GM21381 (cell line): Measurements from ENCODE around the gene ADAMTSL3.
"Not testable (repeated sequence)": the region's sequence is repeated elsewhere in the genome, so short reads cannot be mapped to it uniquely, and the experiment has no call there.

Experiments
- ATAC-seq: cut with Tn5 transposase; IDR thresholded peaks from one replicate; pipeline ENCODE4 v1.9.1; 2021; ENCODE audit warnings: mild to moderate bottlenecking, moderate library complexity; ENCODE audit not compliant: unreplicated experiment

ADAMTSL3 gene

DNA sequence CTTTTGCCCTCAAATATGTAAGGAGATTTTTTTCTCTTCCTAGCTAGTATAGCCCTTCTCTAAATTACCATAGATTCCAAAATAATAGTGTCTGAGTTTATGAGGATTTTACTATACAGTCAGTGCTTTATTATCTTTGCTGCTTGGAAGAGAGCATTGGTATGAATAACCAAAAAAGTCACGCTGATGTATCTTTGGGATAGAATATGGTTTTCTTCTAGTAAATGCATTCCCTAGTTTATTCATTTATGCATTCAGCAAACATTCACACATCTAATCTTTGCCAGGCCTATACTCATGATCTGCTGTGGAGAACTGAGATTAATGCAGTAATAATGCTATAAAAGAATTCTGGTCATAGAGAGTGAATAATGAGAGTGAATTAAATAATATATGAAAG, 356.3 kb downstream of the ADAMTSL3 start:
- ATAC-seq = no peak

DNA sequence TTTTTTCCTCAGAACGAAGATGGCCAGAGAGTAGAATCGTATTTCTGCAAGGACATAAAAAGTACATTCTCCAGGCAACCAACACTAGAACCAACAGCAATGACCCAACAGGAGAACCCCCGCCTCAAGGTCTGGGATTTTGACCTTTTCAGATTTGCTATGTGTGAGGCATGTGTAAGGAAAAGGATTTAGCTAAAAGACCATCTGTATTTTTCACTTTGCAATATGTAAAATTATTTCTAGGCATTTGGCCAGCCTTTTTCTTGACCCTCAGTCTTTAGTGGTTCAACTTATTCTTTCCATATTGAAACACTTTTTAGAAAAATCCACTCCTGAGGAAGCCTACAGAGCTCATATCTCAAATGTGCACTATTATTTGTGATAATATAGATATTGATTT, 362.4 kb downstream of the ADAMTSL3 start:
- ATAC-seq = no peak

DNA sequence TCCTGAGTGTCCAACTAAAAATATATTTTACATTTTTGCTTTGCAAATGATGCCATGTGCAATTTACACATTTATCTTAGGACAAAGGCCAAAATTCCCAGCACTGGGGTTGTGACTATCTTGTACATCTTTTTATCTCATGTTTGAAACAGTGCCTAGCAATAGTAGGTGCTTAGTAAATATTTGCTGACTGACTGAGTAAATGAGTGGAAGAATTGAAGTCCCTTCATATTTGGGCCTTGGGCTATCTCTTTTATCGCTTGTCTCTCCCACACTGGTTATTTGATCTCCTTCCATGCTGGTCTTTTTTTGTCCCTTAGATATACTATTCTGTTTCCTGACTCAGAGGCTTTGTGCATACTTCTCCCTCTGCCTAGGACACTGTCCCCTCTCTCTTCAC, 368.6 kb downstream of the ADAMTSL3 start:
- ATAC-seq = no peak

DNA sequence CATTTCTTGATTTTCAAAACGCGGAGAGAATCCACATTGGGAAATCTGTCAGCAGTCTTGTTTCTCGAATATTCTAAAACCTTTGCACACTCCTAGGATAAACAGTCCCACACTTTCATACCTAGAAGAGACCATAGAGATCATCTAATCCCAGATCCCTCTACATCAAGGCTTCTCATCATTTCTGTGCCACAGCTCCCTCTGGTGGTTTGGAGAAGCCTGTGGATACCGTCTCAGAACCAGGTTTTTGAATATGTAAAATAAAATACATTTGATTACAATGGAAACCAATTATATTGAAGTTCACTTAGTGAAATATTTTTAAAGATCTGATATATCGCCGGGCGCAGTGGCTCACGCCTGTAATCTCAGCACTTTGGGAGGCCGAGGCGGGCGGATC, 369.7 kb downstream of the ADAMTSL3 start:
- no peak for ATAC-seq

DNA sequence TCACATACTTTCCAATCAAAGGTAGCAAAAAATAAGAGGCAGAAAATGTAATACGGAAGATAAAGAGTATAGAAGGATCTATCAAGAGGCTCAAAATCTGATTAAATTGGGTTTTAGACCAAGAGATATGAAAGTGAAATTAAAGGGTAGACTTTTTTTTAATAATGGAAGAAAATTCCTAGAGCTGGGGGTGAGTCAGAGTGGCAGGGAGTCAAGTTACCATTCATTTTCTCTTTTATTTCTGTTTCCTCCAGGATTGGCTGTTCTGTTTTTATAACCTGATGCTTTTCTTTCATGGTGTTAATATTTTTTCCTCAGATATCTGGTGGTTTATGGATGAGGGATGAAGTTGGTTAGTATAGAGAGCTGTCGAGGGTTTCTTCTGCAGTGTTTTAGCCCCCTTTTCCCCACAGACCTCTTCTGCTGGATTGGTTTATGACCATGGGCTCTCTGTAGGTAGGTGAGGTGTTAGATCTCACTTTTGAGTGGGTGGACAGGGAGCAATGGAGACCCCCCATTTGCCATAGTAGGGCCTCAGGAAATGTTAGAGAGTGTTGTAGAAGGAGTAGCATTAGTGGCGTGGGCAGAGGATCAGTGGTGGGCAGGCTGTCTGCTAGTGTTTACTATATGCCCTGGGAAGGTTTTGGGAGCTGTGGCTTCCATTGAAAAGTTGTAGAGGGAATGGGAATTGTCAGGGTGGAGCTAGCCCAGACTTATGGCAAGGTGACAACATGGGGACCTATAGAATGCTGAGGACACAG, 380.1 kb downstream of the ADAMTSL3 start:
- ATAC-seq = no peak

DNA sequence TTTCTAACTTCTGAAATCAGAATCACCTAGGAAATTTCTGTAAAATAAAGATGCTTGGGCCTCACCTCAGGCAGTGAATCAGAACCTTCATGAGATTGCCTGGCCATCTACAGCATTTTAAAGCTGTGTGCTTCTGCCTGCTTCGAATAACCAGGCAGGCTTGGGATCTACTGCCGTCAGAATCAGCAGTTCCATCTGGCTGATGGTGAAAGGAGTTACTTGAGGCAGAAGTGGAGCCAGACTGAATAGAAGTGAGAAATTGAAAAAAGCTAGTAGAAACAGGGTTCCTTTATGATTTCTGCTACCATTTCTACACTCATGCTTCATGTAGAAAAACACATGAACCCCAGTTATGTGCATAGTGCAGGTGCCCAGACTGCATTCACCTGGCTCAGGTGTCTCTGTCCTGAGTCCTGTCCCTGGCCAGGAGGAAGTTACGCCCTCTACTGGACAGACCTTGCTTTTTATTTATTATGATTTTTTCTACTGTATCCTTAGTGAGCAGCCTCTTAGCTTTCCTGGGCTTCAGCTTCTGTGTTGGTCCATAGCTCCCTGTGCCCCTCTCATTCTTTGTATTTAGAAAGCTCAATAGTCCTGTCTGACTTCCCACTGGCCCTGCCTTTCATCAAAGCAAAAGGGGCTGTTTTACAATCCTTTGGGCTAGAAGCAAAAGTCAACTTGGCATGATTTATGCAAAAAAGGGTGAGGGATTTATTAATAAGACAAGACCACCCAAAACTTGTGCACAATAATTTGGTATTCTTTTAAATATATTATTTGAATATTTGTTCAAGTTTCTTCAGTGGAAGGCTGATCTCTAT, 380.9 kb downstream of the ADAMTSL3 start:
- ATAC-seq = no peak

DNA sequence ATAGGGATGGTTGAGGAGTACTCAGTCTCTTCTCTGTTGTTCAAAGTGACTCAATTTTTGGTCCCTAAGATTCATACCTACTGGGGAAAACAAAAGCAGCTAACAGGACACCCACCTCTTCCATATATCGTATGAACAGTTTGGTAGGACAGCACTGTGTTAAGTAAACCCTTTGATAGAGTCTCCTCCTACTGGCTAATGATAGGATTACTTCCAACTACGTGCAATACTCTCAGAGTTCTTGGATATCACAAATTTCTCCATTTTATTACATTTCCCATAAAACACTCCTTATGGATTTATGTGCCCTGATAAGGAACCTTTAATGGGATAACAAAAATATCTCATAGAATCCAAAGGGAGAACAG, 381.5 kb downstream of the ADAMTSL3 start:
- ATAC-seq = no peak

DNA sequence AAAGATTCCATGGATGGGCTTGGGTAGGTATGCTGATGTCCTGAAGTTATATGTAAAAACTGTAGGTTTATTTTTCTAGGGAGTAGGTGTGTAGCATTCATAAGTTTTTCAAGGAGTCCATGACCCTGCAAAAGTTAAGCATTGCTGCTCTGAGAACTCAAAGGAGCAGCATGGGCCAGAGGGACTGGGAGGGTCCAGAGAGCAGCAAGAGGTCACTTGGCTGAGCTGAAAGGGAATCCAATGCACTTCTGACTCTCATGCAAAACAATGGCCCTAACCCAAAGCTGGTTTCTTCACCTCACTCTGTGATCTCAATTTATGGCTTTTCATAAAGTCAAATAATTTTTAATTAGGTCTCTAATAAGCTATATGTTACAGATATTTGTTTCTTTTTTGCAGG, 383.4 kb downstream of the ADAMTSL3 start:
- no peak for ATAC-seq

DNA sequence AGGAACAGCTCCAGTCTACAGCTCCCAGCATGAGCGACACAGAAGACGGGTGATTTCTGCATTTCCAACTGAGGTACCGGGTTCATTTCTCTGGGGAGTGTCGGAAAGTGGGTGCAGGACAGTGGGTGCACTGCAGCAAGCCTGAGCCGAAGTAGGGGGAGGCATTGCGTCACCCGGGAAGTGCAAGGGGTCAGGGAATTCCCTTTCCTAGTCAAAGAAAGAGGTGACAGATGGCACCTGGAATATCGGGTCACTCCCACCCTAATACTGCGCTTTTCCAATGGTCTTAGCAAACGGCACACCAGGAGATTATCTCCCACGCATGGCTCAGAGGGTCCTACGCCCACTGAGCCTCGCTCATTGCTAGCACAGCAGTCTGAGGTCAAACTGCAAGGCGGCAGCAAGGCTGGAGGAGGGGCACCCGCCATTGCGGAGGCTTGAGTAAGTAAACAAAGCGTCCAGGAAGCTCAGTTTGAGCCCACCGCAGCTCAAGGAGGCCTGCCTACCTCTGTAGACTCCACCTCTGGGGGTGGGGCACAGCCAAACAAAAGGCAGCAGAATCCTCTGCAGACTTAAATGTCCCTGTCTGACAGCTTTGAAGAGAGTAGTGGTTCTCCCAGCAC, 388.6 kb downstream of the ADAMTSL3 start:
- ATAC-seq = not testable (repeated sequence)

DNA sequence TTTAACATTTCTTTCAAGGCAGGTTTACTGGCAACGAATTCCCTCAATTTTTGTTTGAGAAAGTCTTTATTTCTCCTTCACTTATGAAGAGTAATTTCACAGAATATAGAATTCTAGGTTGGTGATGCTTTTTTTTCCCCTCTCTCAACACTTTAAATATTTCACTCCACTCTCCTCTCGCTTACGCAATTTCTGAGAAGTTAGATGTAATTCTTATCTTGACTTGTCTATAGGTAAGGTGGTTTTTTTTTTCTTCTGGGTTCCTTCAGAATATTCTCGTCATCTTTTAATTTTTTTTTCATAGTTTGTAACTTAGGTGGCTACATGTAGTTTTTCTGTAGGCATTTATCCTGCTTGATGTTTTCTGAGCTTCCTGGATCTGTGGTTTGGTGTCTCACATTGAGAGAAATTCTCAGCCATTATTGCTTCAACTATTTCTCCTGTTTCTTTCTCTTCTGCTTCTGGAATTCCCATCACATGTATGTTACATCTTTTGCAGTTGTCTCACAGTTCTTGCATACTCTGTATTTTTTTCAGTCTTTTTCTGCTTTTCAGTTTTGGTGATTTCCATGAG, 392.2 kb downstream of the ADAMTSL3 start:
- ATAC-seq = no peak

DNA sequence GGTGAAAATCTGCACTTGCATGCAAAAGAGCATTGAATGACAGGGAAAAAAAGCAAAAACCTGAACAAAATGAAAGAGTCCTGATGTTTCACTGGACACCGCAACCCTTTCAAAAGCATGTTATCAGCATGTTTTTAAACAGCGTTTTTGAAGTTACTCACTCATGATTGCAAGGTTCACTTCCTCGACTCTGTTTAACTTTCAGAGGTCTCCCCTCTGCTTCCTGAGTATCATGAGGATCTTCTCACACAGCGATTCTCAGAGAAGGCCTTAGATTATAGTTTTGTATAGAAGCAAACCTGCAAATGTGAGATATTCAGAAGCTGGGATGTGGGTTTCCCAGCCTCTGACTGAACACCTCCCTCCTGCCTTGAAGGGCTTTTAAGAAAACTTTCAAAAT, 395.6 kb downstream of the ADAMTSL3 start:
- ATAC-seq = not testable (repeated sequence)

DNA sequence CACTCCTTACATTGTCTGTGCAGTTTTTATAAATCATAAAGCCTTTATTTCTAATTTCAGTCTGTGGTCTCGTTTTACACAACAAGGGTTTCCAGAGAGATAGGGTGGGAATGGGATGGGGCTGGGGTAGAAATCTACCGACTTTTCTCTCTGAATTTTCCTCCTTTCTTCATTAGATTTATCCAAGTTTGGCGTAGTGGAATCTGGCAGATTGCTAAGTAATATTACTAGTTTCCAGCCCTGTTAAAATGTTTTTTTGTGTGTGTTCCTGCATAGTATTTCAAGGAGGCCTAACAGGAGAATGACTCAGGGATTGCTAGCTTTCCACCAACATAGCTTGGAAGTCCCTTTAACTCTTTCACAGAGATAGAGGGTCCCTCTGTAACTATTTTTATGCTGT, 396.2 kb downstream of the ADAMTSL3 start:
- no peak for ATAC-seq

DNA sequence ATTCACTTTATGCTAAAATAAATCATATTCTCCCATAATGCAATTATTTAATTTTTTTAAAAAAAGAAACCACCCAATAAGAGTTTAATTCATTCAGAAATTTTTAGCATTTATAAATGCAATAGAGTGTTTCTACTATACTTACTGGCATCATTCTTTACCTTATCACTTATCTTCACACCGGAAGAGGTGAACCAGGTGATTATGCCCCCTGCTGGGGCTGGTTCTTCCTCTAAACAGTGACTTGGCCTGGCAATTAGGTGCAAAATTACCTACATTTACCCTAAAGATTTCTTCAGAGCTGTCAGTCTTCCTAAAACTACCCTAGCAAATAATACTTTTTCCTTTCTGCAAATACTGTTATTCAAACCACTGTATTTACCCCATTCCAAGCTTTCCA, 397.2 kb downstream of the ADAMTSL3 start:
- not testable (repeated sequence) for ATAC-seq

DNA sequence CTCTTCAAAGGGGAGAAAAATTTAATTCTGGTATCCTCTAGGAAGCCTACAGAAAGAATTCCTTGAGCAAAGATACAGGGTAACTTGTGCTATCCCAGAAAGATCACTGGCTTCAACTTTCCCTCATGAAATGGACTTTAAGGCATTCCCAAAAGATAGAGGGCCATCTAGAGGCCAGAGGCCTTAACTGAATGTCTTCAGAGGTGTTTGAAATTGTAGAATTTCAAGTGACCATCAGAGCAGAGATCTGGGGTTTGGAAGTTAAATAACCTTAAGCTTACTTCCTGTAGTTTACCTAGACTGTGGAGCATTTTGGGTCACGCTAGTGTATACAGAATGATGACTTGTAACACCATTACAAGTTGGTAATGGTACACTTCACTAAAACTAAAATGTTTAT, 400.6 kb downstream of the ADAMTSL3 start:
- not testable (repeated sequence) for ATAC-seq

DNA sequence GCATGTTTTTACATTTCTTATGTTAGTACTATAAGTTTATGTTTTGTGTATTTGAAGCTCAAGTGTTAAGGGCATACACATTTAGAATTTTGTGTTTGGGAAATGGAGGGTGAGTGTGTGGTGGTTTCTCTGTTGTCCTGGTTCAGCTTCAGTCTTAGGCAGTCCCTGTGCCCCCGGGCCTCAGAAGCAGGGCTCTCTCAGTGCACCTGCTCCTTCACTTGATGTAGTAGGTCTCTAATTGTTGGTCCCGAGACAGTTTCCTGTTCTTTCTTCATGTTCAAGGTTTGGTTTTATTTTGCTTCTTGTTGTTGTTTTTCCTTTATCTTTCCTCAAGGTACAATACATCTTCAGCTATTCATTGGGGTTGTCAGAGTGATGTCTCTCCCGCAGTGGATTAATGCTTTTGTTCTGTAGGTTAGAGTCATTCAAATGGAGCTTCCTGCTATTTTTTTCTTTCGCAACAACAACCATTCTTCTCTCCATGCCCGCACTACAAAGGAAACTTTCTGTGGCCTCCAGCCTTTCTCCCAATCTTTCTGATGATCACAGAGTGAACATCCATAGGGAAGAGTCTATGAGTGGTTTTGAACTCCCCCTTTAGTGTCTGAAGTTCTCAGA, 403.9 kb downstream of the ADAMTSL3 start:
- no peak for ATAC-seq

DNA sequence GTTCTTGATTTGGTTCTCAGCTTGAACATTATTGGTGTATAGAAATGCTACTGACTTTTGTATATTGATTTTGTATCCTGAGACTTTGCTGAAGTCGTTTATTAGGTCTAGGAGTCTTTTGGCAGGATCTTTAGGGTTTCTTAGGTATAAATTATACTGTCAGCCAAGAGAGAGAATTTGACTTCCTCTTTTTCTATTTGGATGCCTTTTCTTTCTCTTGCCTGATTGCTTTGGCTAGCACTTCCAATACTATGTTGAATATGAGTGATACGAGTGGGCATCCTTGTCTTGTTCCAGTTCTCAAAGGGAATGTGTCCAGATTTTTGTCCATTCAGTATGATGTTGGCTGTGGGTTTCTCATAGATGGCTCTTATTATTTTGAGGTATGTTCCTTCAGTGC, 409.8 kb downstream of the ADAMTSL3 start:
- ATAC-seq = not testable (repeated sequence)

DNA sequence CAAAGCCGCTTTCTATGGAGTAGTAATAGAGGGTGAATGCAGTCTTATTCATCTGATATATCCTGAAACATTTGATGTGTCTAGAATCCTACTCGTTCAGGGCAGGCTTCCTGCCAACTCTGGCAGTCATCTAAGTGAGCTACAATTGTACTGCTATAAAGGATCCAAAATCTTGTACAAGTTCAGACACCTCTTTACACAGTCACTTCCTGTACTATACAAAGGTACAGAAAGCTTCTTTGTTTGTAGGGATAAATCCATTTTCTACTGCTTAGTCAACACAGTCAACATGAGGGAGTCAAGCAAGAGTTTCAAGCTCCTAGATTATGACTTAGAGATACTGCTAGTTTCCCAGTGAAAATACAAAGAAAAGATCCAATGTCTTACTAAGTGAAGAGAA, 414.8 kb downstream of the ADAMTSL3 start:
- not testable (repeated sequence) for ATAC-seq

DNA sequence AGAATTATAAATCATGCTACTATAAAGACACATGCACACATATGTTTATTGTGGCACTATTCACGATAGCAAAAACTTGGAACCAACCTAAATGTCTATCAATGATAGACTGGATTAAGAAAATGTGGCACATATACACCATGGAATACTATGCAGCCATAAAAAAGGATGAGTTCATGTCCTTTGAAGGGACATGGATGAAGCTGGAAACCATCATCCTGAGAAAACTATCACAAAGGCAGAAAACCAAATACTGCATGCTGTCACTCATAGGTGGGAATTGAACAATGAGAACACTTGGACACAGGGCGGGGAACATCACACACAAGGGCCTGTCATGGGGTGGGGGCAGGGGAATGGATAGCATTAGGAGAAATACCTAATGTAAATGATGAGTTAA, 424.1 kb downstream of the ADAMTSL3 start:
- not testable (repeated sequence) for ATAC-seq

DNA sequence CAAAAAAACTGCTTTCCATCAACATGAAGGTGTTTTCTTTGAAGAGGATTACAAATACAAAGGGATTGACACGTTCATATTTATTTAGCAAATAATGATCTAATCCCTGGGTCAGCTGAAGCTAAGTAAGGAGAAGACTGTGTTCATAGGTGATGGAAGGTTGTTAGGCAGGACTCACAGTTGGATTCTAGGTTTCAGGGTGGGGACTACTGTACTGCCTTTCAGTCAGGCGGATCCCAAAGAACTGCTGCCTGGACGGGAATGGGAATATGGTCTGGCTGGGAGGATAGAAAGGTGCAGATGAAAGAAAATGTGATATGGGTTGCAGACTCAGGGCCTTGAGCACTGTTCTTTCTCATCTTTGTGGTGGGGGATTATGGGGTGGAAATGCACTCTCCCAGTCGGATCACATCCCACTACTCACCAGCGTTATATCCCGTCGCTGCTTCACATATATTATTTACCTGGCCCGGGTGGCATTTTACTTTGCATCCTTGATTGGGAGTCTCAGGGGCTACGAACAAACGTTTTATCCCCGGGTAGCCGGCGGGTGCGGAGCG, 425.5 kb downstream of the ADAMTSL3 start:
- not testable (repeated sequence) for ATAC-seq

DNA sequence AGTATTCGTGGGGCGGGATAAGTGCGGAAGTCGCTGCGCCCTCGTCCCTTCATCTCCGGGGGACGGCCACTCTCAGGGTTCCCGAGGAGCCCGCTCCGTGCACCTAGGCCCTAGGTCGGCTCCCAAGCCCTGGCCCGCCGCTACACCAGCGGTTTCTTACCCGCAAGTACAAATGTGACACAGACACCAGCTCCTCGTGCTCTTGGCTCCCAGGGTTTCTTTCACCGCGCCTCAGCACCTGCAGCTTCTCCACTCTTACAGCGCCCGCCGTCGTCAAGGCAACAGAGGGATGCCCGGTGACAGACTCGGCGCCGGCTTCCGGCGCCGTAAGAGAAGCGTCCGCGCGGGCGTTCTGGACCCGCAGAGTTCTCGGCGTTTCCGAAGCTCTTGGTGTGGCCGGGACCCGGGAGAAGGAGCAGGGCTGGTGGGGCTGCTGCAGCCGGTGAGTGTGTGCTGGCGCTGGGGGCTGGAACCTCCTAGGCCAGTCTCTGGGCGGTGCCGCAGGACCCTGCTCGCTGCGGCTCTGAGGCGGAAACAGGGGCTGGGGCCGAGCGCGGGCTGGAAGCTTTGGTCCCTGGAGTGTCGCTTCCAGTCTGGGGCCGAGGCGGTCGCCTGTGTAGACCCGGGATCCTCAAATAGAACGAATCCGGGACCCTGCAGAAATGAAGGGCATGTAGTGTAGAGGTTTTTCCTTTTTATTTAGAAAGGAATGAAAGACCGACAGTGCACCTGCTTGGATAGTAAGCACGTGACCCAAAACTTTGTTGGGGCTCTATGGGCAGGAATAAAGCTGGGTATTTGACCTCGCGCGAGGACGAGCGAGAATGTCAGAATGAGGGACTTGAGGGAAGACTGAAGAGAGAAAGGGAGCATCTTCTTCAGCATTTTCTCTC, 426.2 kb downstream of the ADAMTSL3 start:
- peak; percentile 96 for ATAC-seq
